B cell (primary cell): Measurements from ENCODE around the gene MYCBPAP. TPM values are rescaled to one million over a fixed set of nuclear protein-coding genes. Genes with fewer than 3 reads are reported as not detected.

Source experiments
- ATAC-seq: fragments of 200-7000 bp; cut with Tn5 transposase; one replicate; pipeline ENCODE4 v1.10.0; 2021; ENCODE audit warnings: low read depth, mild to moderate bottlenecking, moderate number of reproducible peaks, moderate library complexity
- CTCF ChIA-PET: fragments of 350-600 bp; sonication (Branson Sonifier 250); formaldehyde crosslinking; loops from one replicate; lab custom pipeline; 2021; ENCODE audit warnings: antibody characterized with exemption, inconsistent platforms; lab: Charles Lee
- POLR2A ChIA-PET: fragments of 350-600 bp; sonication (Branson Sonifier 250); formaldehyde crosslinking; loops from one replicate; lab custom pipeline; 2021; ENCODE audit warnings: antibody characterized with exemption; lab: Charles Lee
- DNase-seq: peaks from one replicate; pipeline ENCODE4 v3.0.0; 2013
- H2AFZ ChIP-seq: 2 replicates; pipeline ENCODE4 v1.6.1; 2012; ENCODE audit warnings: mild to moderate bottlenecking, low read depth, low read length; ENCODE audit not compliant: insufficient read depth, poor library complexity, severe bottlenecking
- H3K27ac ChIP-seq, 2 donors: 1 replicate in 1 of 2; 2 replicates in 1 of 2; pipeline ENCODE4 v1.5.1; 2012 to 2013; ENCODE audit warnings: low read length in 2 of 2, mild to moderate bottlenecking in 2 of 2, moderate library complexity in 1 of 2
- H3K27me3 ChIP-seq, 4 experiments: fragments of 200-600 bp in 1 of 4; sonication (generic) in 1 of 4; replicated peaks in 1 of 4; 1 replicate in 2 of 4; 2 replicates in 2 of 4; pipeline versions ENCODE4 v1.6.1 to v1.7.0; 2013 to 2016; ENCODE audit warnings: low read length in 3 of 4, mild to moderate bottlenecking in 2 of 4, mixed read lengths in 1 of 4, moderate library complexity in 1 of 4; ENCODE audit not compliant: insufficient read depth in 4 of 4, control insufficient read depth in 3 of 4; ENCODE audit errors: control extremely low read depth in 1 of 4
- H3K36me3 ChIP-seq, 2 experiments: replicated peaks in 1 of 2; 1 replicate in 1 of 2; 2 replicates in 1 of 2; pipeline versions ENCODE4 v1.6.1 to v1.7.1; 2013; ENCODE audit warnings: low read length in 1 of 2; ENCODE audit not compliant: insufficient read depth in 2 of 2, control insufficient read depth in 1 of 2; ENCODE audit errors: control extremely low read depth in 1 of 2, extremely low read depth in 1 of 2
- H3K4me1 ChIP-seq, 2 donors: fragments of 200-600 bp in 1 of 2; sonication (generic) in 1 of 2; 1 replicate in 1 of 2; 2 replicates in 1 of 2; pipeline versions ENCODE4 v1.5.1 to v1.6.1; 2013 to 2017; ENCODE audit warnings: low read length in 2 of 2; ENCODE audit not compliant: control insufficient read depth in 2 of 2, insufficient read depth in 2 of 2
- H3K4me2 ChIP-seq: replicated peaks from 2 replicates; pipeline ENCODE3; 2012; ENCODE audit warnings: mild to moderate bottlenecking, low read depth, low read length; ENCODE audit not compliant: poor library complexity, severe bottlenecking
- H3K4me3 ChIP-seq, 5 experiments: fragments of 200-600 bp in 1 of 5; sonication (generic) in 1 of 5; 1 replicate in 3 of 5; 2 replicates in 2 of 5; pipeline versions ENCODE4 v1.5.1 to v1.7.0; 2011 to 2016; ENCODE audit warnings: low read length in 4 of 5, mild to moderate bottlenecking in 4 of 5, low read depth in 2 of 5, control low read depth in 1 of 5, moderate library complexity in 1 of 5; ENCODE audit not compliant: insufficient read depth in 1 of 5; ENCODE audit errors: control extremely low read depth in 1 of 5, extremely low read depth in 1 of 5
- H3K79me2 ChIP-seq: fragments of 200-600 bp; sonication (generic); one replicate; pipeline ENCODE4 v1.6.0; 2016; ENCODE audit warnings: low read length; ENCODE audit not compliant: control insufficient read depth, insufficient read depth
- H3K9ac ChIP-seq: fragments of 200-600 bp; sonication (generic); 2 replicates; pipeline ENCODE4 v1.6.1; 2017; ENCODE audit warnings: mild to moderate bottlenecking, low read length, moderate library complexity
- H3K9me3 ChIP-seq, 3 donors: one replicate each; pipeline versions ENCODE4 v1.6.1 to v1.7.1; 2013; ENCODE audit warnings: low read length in 2 of 3; ENCODE audit not compliant: control insufficient read depth in 2 of 3, insufficient read depth in 1 of 3; ENCODE audit errors: control extremely low read depth in 1 of 3
- H4K20me1 ChIP-seq: 2 replicates; pipeline ENCODE4 v1.6.0; 2012; ENCODE audit warnings: mild to moderate bottlenecking, low read length; ENCODE audit not compliant: insufficient read depth, control insufficient read depth, poor library complexity, severe bottlenecking
- H3K27ac Mint-ChIP-seq: one replicate; pipeline ENCODE4 v1.8.0; 2021; ENCODE audit warnings: mixed read lengths
- H3K27me3 Mint-ChIP-seq: one replicate; pipeline ENCODE4 v1.8.0; 2021; ENCODE audit warnings: mixed read lengths
- H3K4me1 Mint-ChIP-seq: one replicate; pipeline ENCODE4 v1.8.0; 2021; ENCODE audit warnings: mixed read lengths
- H3K4me3 Mint-ChIP-seq: one replicate; pipeline ENCODE4 v1.8.0; 2021; ENCODE audit warnings: mixed read lengths
- H3K9me3 Mint-ChIP-seq: one replicate; pipeline ENCODE4 v1.8.0; 2022; ENCODE audit warnings: mixed read lengths; ENCODE audit not compliant: insufficient read depth
- EZH2 ChIP-seq: IDR thresholded peaks from 2 replicates; pipeline ENCODE4 v1.6.1; 2012; ENCODE audit warnings: borderline replicate concordance, low read depth, mild to moderate bottlenecking, moderate library complexity, low read length; ENCODE audit not compliant: insufficient read depth, poor library complexity, severe bottlenecking
- WGBS: methylation state at CpG from one replicate; pipeline ENCODE4 v1.1.5; 2013; ENCODE audit warnings: missing lambda C conversion rate; ENCODE audit not compliant: insufficient coverage; 5-methylcytosine and 5-hydroxymethylcytosine counted together
- intact Hi-C: fragments of 100-400 bp; cut with micrococcal nuclease; formaldehyde crosslinking; loops from one replicate; pipeline ENCODE4 v1.10.0; 2022
- polyA plus RNA-seq: library from polyadenylated mRNA; depleted of rRNA; stranded (reverse); fragments of >200 nt; gene quantifications from 2 replicates; pipeline ENCODE4 v1.2.3, GENCODE V29; 2012
- total RNA-seq, 2 donors: library from RNA; stranded (reverse); fragments of 120-200 nt in 1 of 2; gene quantifications; 1 replicate in 1 of 2; 2 replicates in 1 of 2; pipeline versions ENCODE4 v1.2.3 to v1.2.4, GENCODE V29; 2013 to 2022
- TF ChIP-seq, protein P1 (sequence below): fragments of 200-600 bp; IDR thresholded peaks from one replicate; pipeline ENCODE4 v1.8.0; 2022; ENCODE audit warnings: antibody characterized with exemption, mild to moderate bottlenecking

Gene MYCBPAP
- total and polyA plus RNA-seq, 2 donors (not counting 1 experiment from before 2014, with no cell fraction given) = 1.9 to 5.1 TPM

DNA sequence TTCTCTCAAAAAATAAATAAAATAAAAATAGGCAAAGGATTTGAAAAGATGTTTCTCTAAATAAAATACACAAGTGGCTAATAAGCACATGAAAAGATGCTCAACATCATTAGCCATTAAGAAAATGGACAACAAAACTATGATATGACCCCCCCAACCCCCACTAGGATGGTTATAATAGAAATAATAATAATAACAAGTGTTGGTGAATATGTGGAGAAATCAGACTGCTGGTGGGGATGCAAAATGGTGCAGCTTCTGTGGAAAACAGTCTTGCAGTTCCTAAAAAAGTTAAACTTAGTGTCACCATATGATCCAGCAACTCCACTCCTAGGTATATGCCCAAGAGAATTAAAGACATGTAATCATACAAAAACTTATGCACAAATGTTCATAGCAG, 9.0 kb upstream of the MYCBPAP start:
- H3K27ac Mint-ChIP-seq = no peak overlapping the region
- H3K27me3 Mint-ChIP-seq = peaks cover 3% of the 10 kb centered on the region
- intact Hi-C loops = no loop called here
- H3K4me2 ChIP-seq = no peak overlapping the region
- H3K79me2 ChIP-seq = no peaks in the 10 kb centered on the region
- DNase-seq (no peak), ATAC-seq (no peak)
- H3K4me1 ChIP-seq = no peaks in the 10 kb centered on the region
- H3K9ac ChIP-seq = no peak overlapping the region
- H3K9me3 Mint-ChIP-seq = no peaks in the 10 kb centered on the region
- TF ChIP-seq EZH2 = no peak
- TF ChIP-seq, protein P1, sequence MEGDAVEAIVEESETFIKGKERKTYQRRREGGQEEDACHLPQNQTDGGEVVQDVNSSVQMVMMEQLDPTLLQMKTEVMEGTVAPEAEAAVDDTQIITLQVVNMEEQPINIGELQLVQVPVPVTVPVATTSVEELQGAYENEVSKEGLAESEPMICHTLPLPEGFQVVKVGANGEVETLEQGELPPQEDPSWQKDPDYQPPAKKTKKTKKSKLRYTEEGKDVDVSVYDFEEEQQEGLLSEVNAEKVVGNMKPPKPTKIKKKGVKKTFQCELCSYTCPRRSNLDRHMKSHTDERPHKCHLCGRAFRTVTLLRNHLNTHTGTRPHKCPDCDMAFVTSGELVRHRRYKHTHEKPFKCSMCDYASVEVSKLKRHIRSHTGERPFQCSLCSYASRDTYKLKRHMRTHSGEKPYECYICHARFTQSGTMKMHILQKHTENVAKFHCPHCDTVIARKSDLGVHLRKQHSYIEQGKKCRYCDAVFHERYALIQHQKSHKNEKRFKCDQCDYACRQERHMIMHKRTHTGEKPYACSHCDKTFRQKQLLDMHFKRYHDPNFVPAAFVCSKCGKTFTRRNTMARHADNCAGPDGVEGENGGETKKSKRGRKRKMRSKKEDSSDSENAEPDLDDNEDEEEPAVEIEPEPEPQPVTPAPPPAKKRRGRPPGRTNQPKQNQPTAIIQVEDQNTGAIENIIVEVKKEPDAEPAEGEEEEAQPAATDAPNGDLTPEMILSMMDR = no peak
- H2AFZ ChIP-seq = no peak overlapping the region
- no peak overlapping the region for H3K4me3 Mint-ChIP-seq
- no peak overlapping the region for H3K27ac ChIP-seq
- CTCF ChIA-PET = interaction anchor here (1.2 kb wide), 1 partner anchor 20 kb away, joined by 3 read pairs; the partner anchor contains the start of gene RSAD1
- H3K4me3 ChIP-seq = no peak overlapping the region
- POLR2A ChIA-PET = no interaction called here
- no peaks in the 10 kb centered on the region for H4K20me1 ChIP-seq
- H3K27me3 ChIP-seq = no peaks in the 10 kb centered on the region
- no peaks in the 10 kb centered on the region for H3K4me1 Mint-ChIP-seq
- no peaks in the 10 kb centered on the region for H3K9me3 ChIP-seq
- H3K36me3 ChIP-seq = no peaks in the 10 kb centered on the region

DNA sequence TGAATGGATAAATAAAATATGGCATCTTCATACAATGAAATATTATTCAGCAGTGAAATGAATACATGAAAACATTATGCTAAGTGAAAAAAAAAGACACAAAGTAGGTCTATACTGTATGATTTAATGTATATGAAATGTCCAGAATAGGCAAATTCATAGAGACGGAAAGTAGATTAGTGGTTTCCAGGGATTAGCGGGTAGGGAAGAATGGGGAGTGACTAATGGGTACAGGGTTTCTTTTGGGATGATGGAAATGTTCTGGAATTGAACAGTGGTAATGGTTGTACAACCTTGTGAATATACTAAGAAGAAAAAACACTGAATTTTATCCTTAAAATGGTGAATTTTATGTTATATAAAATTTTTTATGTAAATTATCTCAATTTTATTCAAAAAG, 8.5 kb upstream of the MYCBPAP start:
- Histone ChIP-seq H3K4me1 (no peaks in the 10 kb centered on the region), H3K79me2 (no peaks in the 10 kb centered on the region), H3K9me3 (no peaks in the 10 kb centered on the region), H4K20me1 (no peaks in the 10 kb centered on the region), H3K4me3 (no peak overlapping the region), H3K4me2 (no peak overlapping the region), H3K27me3 (no peaks in the 10 kb centered on the region), H3K27ac (no peak overlapping the region), H3K36me3 (no peaks in the 10 kb centered on the region), H3K9ac (no peak overlapping the region), H2AFZ (no peak overlapping the region)
- WGBS = 100% methylated on average over 2 of the region's 2 CpGs
- Mint-ChIP-seq H3K4me3 (no peak overlapping the region), H3K27ac (no peak overlapping the region), H3K9me3 (no peaks in the 10 kb centered on the region), H3K4me1 (no peaks in the 10 kb centered on the region), H3K27me3 (peaks cover 3% of the 10 kb centered on the region)
- no peak for DNase-seq
- no peak for ATAC-seq
- CTCF ChIA-PET = interaction anchor here (0.7 kb wide), 1 partner anchor 9 kb away, joined by 3 read pairs; no protein-coding TSS in a partner anchor
- TF ChIP-seq, protein P1 = no peak
- TF ChIP-seq EZH2 = no peak
- POLR2A ChIA-PET = interaction anchor here (0.7 kb wide), 1 partner anchor 118 kb away, joined by 5 read pairs; no protein-coding TSS in a partner anchor
- intact Hi-C loops = loop anchor here (2.0 kb wide), 1 partner anchor 21 kb away; the partner anchor contains the start of gene RSAD1
